HepG2 (cell line): ENCODE measurements around the gene ADARB2. TPM values are rescaled to one million over a fixed set of nuclear protein-coding genes. Genes with fewer than 3 reads are reported as not detected.

Experiments used
- ATAC-seq: fragments of 200-7000 bp; cut with Tn5 transposase; 3 replicates; pipeline ENCODE4 v1.9.1; 2020; ENCODE audit warnings: mild to moderate bottlenecking, moderate library complexity
- BruUV-seq: library from RNA; stranded (reverse); fragments of 400-500 nt; replicated peaks from 2 replicates; lab custom pipeline; 2021; lab: Mats Ljungman, UMichigan
- CTCF ChIA-PET: fragments of 300-600 bp; formaldehyde crosslinking; extraction: SDS; loops from one replicate; lab custom pipeline; 2021; ENCODE audit warnings: low total read pairs, inconsistent platforms, low intra/inter-chr PET ratio; lab: Yijun Ruan, JAX
- POLR2A ChIA-PET: fragments of 350-600 bp; sonication (Branson Sonifier 250); formaldehyde crosslinking; loops from one replicate; lab custom pipeline; 2020; ENCODE audit warnings: antibody characterized with exemption, inconsistent platforms; lab: Yijun Ruan, JAX
- DNase-seq: peaks from one replicate; pipeline ENCODE4 v3.0.0-alpha.2; 2015; ENCODE audit warnings: low spot score
- FAIRE-seq: peaks from 3 replicates; lab custom pipeline; 2011; peaks lifted over from hg19 to GRCh38; lab: Jason Lieb, UNC
- H2AFZ ChIP-seq: one replicate; pipeline ENCODE4 v1.6.1; 2011; ENCODE audit warnings: low read length, inconsistent platforms
- H3K27ac ChIP-seq: fragments of 300-600 bp; 3 replicates; pipeline ENCODE4 v1.8.0; 2011; ENCODE audit warnings: mixed run types, mild to moderate bottlenecking, mixed read lengths, low read length, inconsistent platforms; ENCODE audit not compliant: insufficient read depth; ENCODE audit errors: extremely low read length
- H3K27me3 ChIP-seq, 2 experiments: fragments of 200-600 bp in 1 of 2; 2 replicates in 1 of 2; 3 replicates in 1 of 2; pipeline versions ENCODE4 v1.6.0 to v1.8.0; 2011; ENCODE audit warnings: low read length in 2 of 2, mild to moderate bottlenecking in 2 of 2, moderate library complexity in 2 of 2, inconsistent platforms in 1 of 2; ENCODE audit not compliant: insufficient read depth in 2 of 2, control insufficient read depth in 1 of 2
- H3K36me3 ChIP-seq, 2 experiments: fragments of 200-600 bp in 1 of 2; replicated peaks in 1 of 2; 2 replicates in 1 of 2; 3 replicates in 1 of 2; pipeline versions ENCODE4 v1.5.1 to v1.8.0; 2011; ENCODE audit warnings: low read length in 2 of 2, inconsistent platforms in 1 of 2; ENCODE audit not compliant: insufficient read depth in 2 of 2, control insufficient read depth in 1 of 2
- H3K4me1 ChIP-seq: 2 replicates; pipeline ENCODE4 v1.5.1; 2012; ENCODE audit warnings: low read length, inconsistent platforms; ENCODE audit not compliant: insufficient read depth
- H3K4me2 ChIP-seq: 2 replicates; pipeline ENCODE4 v1.6.0; 2011; ENCODE audit warnings: low read depth, low read length, inconsistent platforms
- H3K4me3 ChIP-seq, 3 experiments: fragments of 200-600 bp in 1 of 3; sonication (generic), shearing (Covaris generic) in 1 of 3; replicated peaks in 1 of 3; 2 replicates each; pipeline ENCODE4 v1.5.1; 2011 to 2016; ENCODE audit warnings: low read length in 3 of 3, inconsistent platforms in 2 of 3, low read depth in 2 of 3, mild to moderate bottlenecking in 2 of 3, control low read depth in 1 of 3, mixed read lengths in 1 of 3; ENCODE audit not compliant: insufficient read depth in 1 of 3
- H3K79me2 ChIP-seq: one replicate; pipeline ENCODE4 v1.6.1; 2011; ENCODE audit warnings: low read length, inconsistent platforms; ENCODE audit not compliant: insufficient read depth
- H3K9ac ChIP-seq: 2 replicates; pipeline ENCODE4 v1.6.0; 2011; ENCODE audit warnings: mild to moderate bottlenecking, low read depth, low read length, inconsistent platforms; ENCODE audit not compliant: insufficient read depth
- H3K9me3 ChIP-seq: 2 replicates; pipeline ENCODE4 v1.5.1; 2012; ENCODE audit warnings: mild to moderate bottlenecking, low read length
- H4K20me1 ChIP-seq: 2 replicates; pipeline ENCODE4 v1.6.0; 2011; ENCODE audit warnings: inconsistent platforms, mild to moderate bottlenecking, low read length, moderate library complexity; ENCODE audit not compliant: insufficient read depth
- ARID5B ChIP-seq: IDR thresholded peaks from 2 replicates; pipeline ENCODE4 v1.4.0; 2020; ENCODE audit warnings: mild to moderate bottlenecking, missing genetic modification reagents
- CBFB ChIP-seq: sonication (generic); formaldehyde crosslinking; IDR thresholded peaks from 2 replicates; pipeline ENCODE4 v1.4.0; 2020; ENCODE audit warnings: missing genetic modification reagents
- CEBPB ChIP-seq: IDR thresholded peaks from 2 replicates; pipeline ENCODE4 v1.6.1; 2011; ENCODE audit warnings: low read depth, low read length, improper control_type of control experiment, borderline replicate concordance
- DNMT1 ChIP-seq: sonication (generic); formaldehyde crosslinking; IDR thresholded peaks from 2 replicates; pipeline ENCODE4 v1.5.1; 2020; ENCODE audit warnings: mild to moderate bottlenecking, missing genetic modification reagents
- ESRRA ChIP-seq: sonication (generic); formaldehyde crosslinking; IDR thresholded peaks from 2 replicates; pipeline ENCODE4 v1.5.1; 2020; ENCODE audit warnings: mild to moderate bottlenecking, low read depth, missing genetic modification reagents
- ETV6 ChIP-seq: sonication (generic); formaldehyde crosslinking; conservative IDR thresholded peaks from 2 replicates; pipeline ENCODE4 v1.4.0; 2020; ENCODE audit warnings: missing genetic modification reagents
- KLF9 ChIP-seq: IDR thresholded peaks from 2 replicates; pipeline ENCODE4 v1.6.1; 2016; ENCODE audit warnings: low read depth
- PAF1 ChIP-seq: IDR thresholded peaks from 2 replicates; pipeline ENCODE4 v1.6.1; 2016; ENCODE audit warnings: missing genetic modification reagents, missing compliant biosample characterization
- POLR2AphosphoS5 ChIP-seq: IDR thresholded peaks from 2 replicates; pipeline ENCODE4 v1.6.1; 2012; ENCODE audit warnings: low read depth, low read length
- SIX1 ChIP-seq: sonication (generic); formaldehyde crosslinking; IDR thresholded peaks from 2 replicates; pipeline ENCODE4 v1.4.0; 2020; ENCODE audit warnings: missing genetic modification reagents, borderline replicate concordance
- WGBS: methylation state at CpG from one replicate; pipeline ENCODE4 v1.1.6; 2017; ENCODE audit warnings: low lambda C conversion rate; 5-methylcytosine and 5-hydroxymethylcytosine counted together
- in situ Hi-C: cut with HindIII; loops from 2 replicates; pipeline ENCODE4 v1.10.0; 2017; ENCODE audit warnings: low pct_unique_long_range_greater_than_20kb; ENCODE audit not compliant: extremely low pct_ligation_motif_present
- intact Hi-C: fragments of 100-400 bp; cut with micrococcal nuclease; formaldehyde crosslinking; loops from one replicate; pipeline ENCODE4 v1.10.0; 2022; ENCODE audit not compliant: unreplicated experiment
- polyA plus RNA-seq, 8 experiments: library from polyadenylated mRNA; depleted of rRNA in 3 of 8; stranded (reverse) in 7 of 8; unstranded in 1 of 8; fragments of >200 nt; fragmentation: Illumina TruSeq in 4 of 8; extraction: Trizol in 4 of 8; gene quantifications; 2 replicates each; pipeline versions ENCODE4 v1.2.1 to v1.2.3, GENCODE V29; 2011 to 2016; ENCODE audit warnings: low read depth in 4 of 8, missing spikeins in 1 of 8, mixed read lengths in 1 of 8; ENCODE audit not compliant: insufficient read depth in 1 of 8
- total RNA-seq, 5 experiments: library from RNA; depleted of rRNA; stranded (reverse); fragments of >200 nt; fragmentation: Illumina TruSeq; extraction: Trizol; gene quantifications; 2 replicates each; pipeline ENCODE4 v1.2.3, GENCODE V29; 2016; ENCODE audit warnings: low read depth in 1 of 5
- TF ChIP-seq, protein P1 (sequence below): sonication (generic); formaldehyde crosslinking; IDR thresholded peaks from 2 replicates; pipeline ENCODE4 v1.4.0; 2020; ENCODE audit warnings: missing genetic modification reagents, borderline replicate concordance
- TF ChIP-seq, protein P2 (sequence below): sonication (generic); formaldehyde crosslinking; IDR thresholded peaks from 2 replicates; pipeline ENCODE4 v1.4.0; 2020; ENCODE audit warnings: mild to moderate bottlenecking, missing genetic modification reagents

ADARB2 gene
- total and polyA plus RNA-seq, 2 of the 13 experiments (the other 11 are each of a cell fraction or from before 2014, with no cell fraction given) = not detected

DNA sequence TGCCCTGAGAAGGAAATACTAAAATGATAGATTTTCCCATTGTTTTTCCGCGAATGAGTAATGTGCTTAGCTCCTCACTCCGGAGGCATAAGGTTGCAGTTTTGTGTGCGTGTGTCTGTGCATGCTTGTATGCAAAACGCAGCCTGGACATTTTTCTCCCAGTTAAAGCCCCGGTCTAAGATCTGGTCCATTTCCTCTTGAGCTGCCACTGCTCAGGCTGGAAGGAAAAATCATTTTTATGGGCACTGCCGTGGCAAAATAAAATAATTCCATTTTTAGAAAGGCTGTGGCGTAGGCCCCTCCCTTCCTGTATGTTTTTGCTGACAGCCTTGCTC, 420.5 kb downstream of the ADARB2 start (continued):
- TF ChIP-seq, protein P1, sequence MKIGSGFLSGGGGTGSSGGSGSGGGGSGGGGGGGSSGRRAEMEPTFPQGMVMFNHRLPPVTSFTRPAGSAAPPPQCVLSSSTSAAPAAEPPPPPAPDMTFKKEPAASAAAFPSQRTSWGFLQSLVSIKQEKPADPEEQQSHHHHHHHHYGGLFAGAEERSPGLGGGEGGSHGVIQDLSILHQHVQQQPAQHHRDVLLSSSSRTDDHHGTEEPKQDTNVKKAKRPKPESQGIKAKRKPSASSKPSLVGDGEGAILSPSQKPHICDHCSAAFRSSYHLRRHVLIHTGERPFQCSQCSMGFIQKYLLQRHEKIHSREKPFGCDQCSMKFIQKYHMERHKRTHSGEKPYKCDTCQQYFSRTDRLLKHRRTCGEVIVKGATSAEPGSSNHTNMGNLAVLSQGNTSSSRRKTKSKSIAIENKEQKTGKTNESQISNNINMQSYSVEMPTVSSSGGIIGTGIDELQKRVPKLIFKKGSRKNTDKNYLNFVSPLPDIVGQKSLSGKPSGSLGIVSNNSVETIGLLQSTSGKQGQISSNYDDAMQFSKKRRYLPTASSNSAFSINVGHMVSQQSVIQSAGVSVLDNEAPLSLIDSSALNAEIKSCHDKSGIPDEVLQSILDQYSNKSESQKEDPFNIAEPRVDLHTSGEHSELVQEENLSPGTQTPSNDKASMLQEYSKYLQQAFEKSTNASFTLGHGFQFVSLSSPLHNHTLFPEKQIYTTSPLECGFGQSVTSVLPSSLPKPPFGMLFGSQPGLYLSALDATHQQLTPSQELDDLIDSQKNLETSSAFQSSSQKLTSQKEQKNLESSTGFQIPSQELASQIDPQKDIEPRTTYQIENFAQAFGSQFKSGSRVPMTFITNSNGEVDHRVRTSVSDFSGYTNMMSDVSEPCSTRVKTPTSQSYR (CRISPR knock-in tag) = no peak
- TF ChIP-seq ARID5B (CRISPR knock-in tag) (no peak), ESRRA (CRISPR knock-in tag) (no peak)

GRCh38 chr10:1316121-1316808, 421.1 kb downstream of the ADARB2 start:
- peaks cover 9 to 63% of the 10 kb centered on the region in 2 experiments for H3K27me3 ChIP-seq
- no peak for DNase-seq
- H3K9me3 ChIP-seq = no peaks in the 10 kb centered on the region
- no peaks in the 10 kb centered on the region for H3K79me2 ChIP-seq
- in situ Hi-C loops = no loop called here
- H3K4me2 ChIP-seq = no peak overlapping the region
- no peak overlapping the region for H3K27ac ChIP-seq
- H3K9ac ChIP-seq = no peak overlapping the region
- ChIA-PET POLR2A (no interaction called here), CTCF (no interaction called here)
- H3K4me3 ChIP-seq = no peak overlapping the region
- no peak overlapping the region for H2AFZ ChIP-seq
- intact Hi-C loops = no loop called here
- WGBS = 3% methylated on average over 14 of the region's 16 CpGs
- no peaks in the 10 kb centered on the region for H3K36me3 ChIP-seq
- H4K20me1 ChIP-seq = no peaks in the 10 kb centered on the region
- FAIRE-seq = no peak
- no TSS peak for BruUV-seq
- H3K4me1 ChIP-seq = no peaks in the 10 kb centered on the region
- no peak for ATAC-seq
- TF ChIP-seq KLF9 = no peak
- TF ChIP-seq POLR2AphosphoS5 = no peak
- no peak for TF ChIP-seq DNMT1 (CRISPR knock-in tag)
- TF ChIP-seq SIX1 = no peak
- no peak for TF ChIP-seq PAF1 (CRISPR knock-in tag)
- no peak for TF ChIP-seq CEBPB
- TF ChIP-seq ETV6 (CRISPR knock-in tag) = no peak
- TF ChIP-seq, protein P2, sequence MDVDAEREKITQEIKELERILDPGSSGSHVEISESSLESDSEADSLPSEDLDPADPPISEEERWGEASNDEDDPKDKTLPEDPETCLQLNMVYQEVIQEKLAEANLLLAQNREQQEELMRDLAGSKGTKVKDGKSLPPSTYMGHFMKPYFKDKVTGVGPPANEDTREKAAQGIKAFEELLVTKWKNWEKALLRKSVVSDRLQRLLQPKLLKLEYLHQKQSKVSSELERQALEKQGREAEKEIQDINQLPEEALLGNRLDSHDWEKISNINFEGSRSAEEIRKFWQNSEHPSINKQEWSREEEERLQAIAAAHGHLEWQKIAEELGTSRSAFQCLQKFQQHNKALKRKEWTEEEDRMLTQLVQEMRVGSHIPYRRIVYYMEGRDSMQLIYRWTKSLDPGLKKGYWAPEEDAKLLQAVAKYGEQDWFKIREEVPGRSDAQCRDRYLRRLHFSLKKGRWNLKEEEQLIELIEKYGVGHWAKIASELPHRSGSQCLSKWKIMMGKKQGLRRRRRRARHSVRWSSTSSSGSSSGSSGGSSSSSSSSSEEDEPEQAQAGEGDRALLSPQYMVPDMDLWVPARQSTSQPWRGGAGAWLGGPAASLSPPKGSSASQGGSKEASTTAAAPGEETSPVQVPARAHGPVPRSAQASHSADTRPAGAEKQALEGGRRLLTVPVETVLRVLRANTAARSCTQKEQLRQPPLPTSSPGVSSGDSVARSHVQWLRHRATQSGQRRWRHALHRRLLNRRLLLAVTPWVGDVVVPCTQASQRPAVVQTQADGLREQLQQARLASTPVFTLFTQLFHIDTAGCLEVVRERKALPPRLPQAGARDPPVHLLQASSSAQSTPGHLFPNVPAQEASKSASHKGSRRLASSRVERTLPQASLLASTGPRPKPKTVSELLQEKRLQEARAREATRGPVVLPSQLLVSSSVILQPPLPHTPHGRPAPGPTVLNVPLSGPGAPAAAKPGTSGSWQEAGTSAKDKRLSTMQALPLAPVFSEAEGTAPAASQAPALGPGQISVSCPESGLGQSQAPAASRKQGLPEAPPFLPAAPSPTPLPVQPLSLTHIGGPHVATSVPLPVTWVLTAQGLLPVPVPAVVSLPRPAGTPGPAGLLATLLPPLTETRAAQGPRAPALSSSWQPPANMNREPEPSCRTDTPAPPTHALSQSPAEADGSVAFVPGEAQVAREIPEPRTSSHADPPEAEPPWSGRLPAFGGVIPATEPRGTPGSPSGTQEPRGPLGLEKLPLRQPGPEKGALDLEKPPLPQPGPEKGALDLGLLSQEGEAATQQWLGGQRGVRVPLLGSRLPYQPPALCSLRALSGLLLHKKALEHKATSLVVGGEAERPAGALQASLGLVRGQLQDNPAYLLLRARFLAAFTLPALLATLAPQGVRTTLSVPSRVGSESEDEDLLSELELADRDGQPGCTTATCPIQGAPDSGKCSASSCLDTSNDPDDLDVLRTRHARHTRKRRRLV (CRISPR knock-in tag) = no peak
- TF ChIP-seq CBFB (CRISPR knock-in tag) = no peak
